Keratinocyte (primary cell): ENCODE data around the gene POLE4. TPM values are rescaled to one million over a fixed set of nuclear protein-coding genes. Genes with fewer than 3 reads are reported as not detected.

ENCODE experiments used
- DNase-seq: peaks from one replicate; pipeline ENCODE4 v3.0.0-alpha.2; 2011; ENCODE audit warnings: low read depth, missing footprints, low spot score
- FAIRE-seq: peaks from 2 replicates; lab custom pipeline; 2011; peaks lifted over from hg19 to GRCh38; lab: Jason Lieb, UNC
- H2AFZ ChIP-seq: 2 replicates; pipeline ENCODE4 v1.6.0; 2012; ENCODE audit warnings: low read length, control low read depth, inconsistent platforms; ENCODE audit not compliant: control insufficient read depth
- H3K27ac ChIP-seq: 2 replicates; pipeline ENCODE4 v1.5.1; 2011; ENCODE audit warnings: low read length; ENCODE audit not compliant: control insufficient read depth, insufficient read depth
- H3K27me3 ChIP-seq: 3 replicates; pipeline ENCODE4 v1.6.0; 2011; ENCODE audit warnings: low read length; ENCODE audit not compliant: control insufficient read depth, insufficient read depth; ENCODE audit errors: extremely low read depth
- H3K36me3 ChIP-seq, 2 experiments: 2 replicates in 1 of 2; 3 replicates in 1 of 2; pipeline ENCODE4 v1.5.1; 2011; ENCODE audit warnings: low read length in 2 of 2, mild to moderate bottlenecking in 1 of 2; ENCODE audit not compliant: control insufficient read depth in 2 of 2, insufficient read depth in 2 of 2; ENCODE audit errors: extremely low read depth in 1 of 2
- H3K4me1 ChIP-seq: 3 replicates; pipeline ENCODE4 v1.5.1; 2011; ENCODE audit warnings: low read length; ENCODE audit not compliant: control insufficient read depth, insufficient read depth; ENCODE audit errors: extremely low read depth
- H3K4me2 ChIP-seq: 3 replicates; pipeline ENCODE4 v1.6.0; 2011; ENCODE audit warnings: low read depth, low read length; ENCODE audit not compliant: control insufficient read depth, insufficient read depth; ENCODE audit errors: extremely low read depth
- H3K4me3 ChIP-seq, 3 experiments: fragments of 200-600 bp in 1 of 3; sonication (generic) in 1 of 3; 2 replicates in 2 of 3; 3 replicates in 1 of 3; pipeline ENCODE4 v1.5.1; 2011 to 2016; ENCODE audit warnings: low read length in 3 of 3, mild to moderate bottlenecking in 3 of 3, control low read depth in 2 of 3, inconsistent platforms in 1 of 3, low read depth in 1 of 3, mixed read lengths in 1 of 3, mixed run types in 1 of 3, moderate library complexity in 1 of 3; ENCODE audit not compliant: control insufficient read depth in 2 of 3, insufficient read depth in 2 of 3; ENCODE audit errors: extremely low read depth in 1 of 3
- H3K79me2 ChIP-seq: 2 replicates; pipeline ENCODE4 v1.6.0; 2012; ENCODE audit warnings: low read length; ENCODE audit not compliant: control insufficient read depth, insufficient read depth
- H3K9ac ChIP-seq: 3 replicates; pipeline ENCODE4 v1.6.0; 2011; ENCODE audit warnings: low read length; ENCODE audit not compliant: control insufficient read depth, insufficient read depth; ENCODE audit errors: extremely low read depth
- H3K9me1 ChIP-seq: 3 replicates; pipeline ENCODE4 v1.6.0; 2011; ENCODE audit warnings: low read length; ENCODE audit not compliant: control insufficient read depth, insufficient read depth; ENCODE audit errors: extremely low read depth
- H3K9me3 ChIP-seq: 2 replicates; pipeline ENCODE4 v1.5.1; 2012; ENCODE audit warnings: low read depth, low read length; ENCODE audit not compliant: control insufficient read depth
- H4K20me1 ChIP-seq: 3 replicates; pipeline ENCODE4 v1.6.0; 2011; ENCODE audit warnings: low read length; ENCODE audit not compliant: control insufficient read depth, insufficient read depth; ENCODE audit errors: extremely low read depth
- CTCF ChIP-seq, 3 experiments: IDR thresholded peaks in 1 of 3; conservative IDR thresholded peaks in 1 of 3; optimal IDR thresholded peaks in 1 of 3; 2 replicates in 2 of 3; 3 replicates in 1 of 3; pipeline versions ENCODE3 to v1.5.1; 2011; ENCODE audit warnings: low read length in 3 of 3, mild to moderate bottlenecking in 3 of 3, moderate library complexity in 2 of 3, control low read depth in 1 of 3, inconsistent platforms in 1 of 3; ENCODE audit not compliant: insufficient read depth in 2 of 3; ENCODE audit errors: extremely low read depth in 1 of 3
- EZH2 ChIP-seq: IDR thresholded peaks from one replicate; pipeline ENCODE4 v1.6.1; 2012; ENCODE audit warnings: inconsistent platforms, mild to moderate bottlenecking, low read length, moderate library complexity
- dilution Hi-C: fragments of 300-500 bp; cut with MboI; formaldehyde crosslinking; loops from one replicate; pipeline ENCODE4 v1.7.0; 2020; ENCODE audit warnings: low sequenced_read_pairs; ENCODE audit not compliant: extremely low pct_ligation_motif_present
- polyA plus RNA-seq, 5 experiments: library from polyadenylated mRNA; depleted of rRNA in 3 of 5; stranded (reverse) in 3 of 5; stranded (forward) in 1 of 5; unstranded in 1 of 5; fragments of >200 nt; gene quantifications; 1 replicate in 1 of 5; 2 replicates in 3 of 5; 3 replicates in 1 of 5; pipeline versions ENCODE4 v1.2.1 to v1.2.3, GENCODE V29; 2011 to 2012; ENCODE audit warnings: missing spikeins in 2 of 5, low read depth in 1 of 5, low replicate concordance in 1 of 5

Gene POLE4
- polyA plus RNA-seq, 1 donor (not counting 4 experiments of a cell fraction or from before 2014, with no cell fraction given), result 66.4 TPM

- DNase-seq (no peak), FAIRE-seq (no peak)
- H3K9ac ChIP-seq, result no peak overlapping the region
- H2AFZ ChIP-seq, result no peak overlapping the region
- no peak overlapping the region for H3K4me3 ChIP-seq
- TF ChIP-seq CTCF (optimal IDR thresholded peaks at IDR 0.05 in 1 of 3, IDR thresholded peaks at IDR 0.05 in 1 of 3, conservative IDR thresholded peaks at IDR 0.05 in 1 of 3; ENCODE audit: extremely low read depth in 1 of 3, insufficient read depth in 2 of 3, low read length in 3 of 3) (no peak), EZH2 (no peak)
- no peaks in the 10 kb centered on the region for H3K9me1 ChIP-seq
- no peaks in the 10 kb centered on the region for H3K4me1 ChIP-seq
- H4K20me1 ChIP-seq, result no peaks in the 10 kb centered on the region
- H3K27me3 ChIP-seq, result no peaks in the 10 kb centered on the region
- dilution Hi-C loops, result no loop called here
- H3K36me3 ChIP-seq, result no peaks in the 10 kb centered on the region
- H3K4me2 ChIP-seq, result no peak overlapping the region
- H3K79me2 ChIP-seq, result no peaks in the 10 kb centered on the region
- H3K9me3 ChIP-seq, result no peaks in the 10 kb centered on the region
- H3K27ac ChIP-seq, result no peak overlapping the region
These were observed 25.4 kb downstream of the POLE4 start for GRCh38 chr2:74983631-74984392.

- Histone ChIP-seq H3K79me2 (no peaks in the 10 kb centered on the region), H3K4me3 (no peak overlapping the region), H2AFZ (no peak overlapping the region), H3K4me2 (no peak overlapping the region), H3K27ac (no peak overlapping the region), H3K9ac (no peak overlapping the region), H3K9me1 (no peaks in the 10 kb centered on the region), H4K20me1 (no peaks in the 10 kb centered on the region), H3K4me1 (no peaks in the 10 kb centered on the region), H3K36me3 (no peaks in the 10 kb centered on the region), H3K27me3 (no peaks in the 10 kb centered on the region), H3K9me3 (no peaks in the 10 kb centered on the region)
- dilution Hi-C loops, result no loop called here
- no peak for FAIRE-seq
- DNase-seq, result no peak
- TF ChIP-seq CTCF (optimal IDR thresholded peaks at IDR 0.05 in 1 of 3, IDR thresholded peaks at IDR 0.05 in 1 of 3, conservative IDR thresholded peaks at IDR 0.05 in 1 of 3; ENCODE audit: extremely low read depth in 1 of 3, insufficient read depth in 2 of 3, low read length in 3 of 3) (no peak), EZH2 (no peak)
These were observed 26.6 kb downstream of the POLE4 start for GRCh38 chr2:74984947-74985637.
